Mammary epithelial cell (primary cell): ENCODE results near the gene ZFAND2B.

Experiments used
- CTCF ChIP-seq, 2 donors: IDR thresholded peaks in 1 of 2; conservative IDR thresholded peaks in 1 of 2; 2 replicates each; pipeline ENCODE4 v1.5.1; 2011 to 2012; ENCODE audit warnings: inconsistent platforms in 2 of 2, low read length in 2 of 2, mild to moderate bottlenecking in 2 of 2, control low read depth in 1 of 2, low read depth in 1 of 2; ENCODE audit not compliant: insufficient read depth in 1 of 2; ENCODE audit errors: extremely low read depth in 1 of 2
- EZH2 ChIP-seq: IDR thresholded peaks from 2 replicates; pipeline ENCODE4 v1.6.1; 2012; ENCODE audit warnings: low read length, inconsistent platforms, borderline replicate concordance

GRCh38 chr2:219179601-219180465, 26.7 kb upstream of the ZFAND2B start:
- TF ChIP-seq EZH2 (no peak), CTCF (conservative IDR thresholded peaks at IDR 0.05 in 1 of 2, IDR thresholded peaks at IDR 0.05 in 1 of 2; ENCODE audit: extremely low read depth in 1 of 2, insufficient read depth in 1 of 2, low read depth in 1 of 2, low read length in 2 of 2) (no peak)
